Umbilical cord (tissue), 2 donors: Measurements from ENCODE around the gene UQCRC1. TPM values are rescaled to one million over a fixed set of nuclear protein-coding genes. Genes with fewer than 3 reads are reported as not detected.

Experiments
- DNase-seq: peaks from one replicate; pipeline ENCODE4 v3.0.0-alpha.2; 2015; ENCODE audit warnings: low spot score
- total RNA-seq: library from RNA; depleted of rRNA; stranded (reverse); fragments of >200 nt; gene quantifications from one replicate; pipeline ENCODE4 v1.2.3, GENCODE V29; 2014; ENCODE audit warnings: low replicate concordance; ENCODE audit not compliant: insufficient read depth

UQCRC1 gene
- total RNA-seq, 1 donor from 2014 or later = 97.5 TPM

GRCh38 chr3:48572517-48572916 lies 36.9 kb downstream of the UQCRC1 start:
- no peak for DNase-seq

- no peak for DNase-seq
These were observed 37.5 kb downstream of the UQCRC1 start for GRCh38 chr3:48571938-48572337.

GRCh38 chr3:48569808-48570450 lies 39.5 kb downstream of the UQCRC1 start:
- no peak for DNase-seq

- DNase-seq = no peak
These were observed 40.0 kb downstream of the UQCRC1 start for GRCh38 chr3:48569400-48569799.

- no peak for DNase-seq
These were observed 41.0 kb downstream of the UQCRC1 start for GRCh38 chr3:48568476-48568875.

GRCh38 chr3:48567500-48567899 lies 41.9 kb downstream of the UQCRC1 start:
- no peak for DNase-seq

GRCh38 chr3:48567090-48567489 lies 42.4 kb downstream of the UQCRC1 start:
- no peak for DNase-seq

- DNase-seq = no peak
These were observed 43.1 kb downstream of the UQCRC1 start for GRCh38 chr3:48566401-48566760.

GRCh38 chr3:48565591-48566400 lies 43.6 kb downstream of the UQCRC1 start:
- no peak for DNase-seq

- DNase-seq = no peak
These were observed 44.3 kb downstream of the UQCRC1 start for GRCh38 chr3:48565186-48565585.

- no peak for DNase-seq
These were observed 44.8 kb downstream of the UQCRC1 start for GRCh38 chr3:48564667-48565066.

- no peak for DNase-seq
These were observed 45.4 kb downstream of the UQCRC1 start for GRCh38 chr3:48564022-48564421.

GRCh38 chr3:48563382-48563918 lies 46.0 kb downstream of the UQCRC1 start, which contains the start of gene UCN2:
Gene UCN2 (minus strand): TSS chr3:48563781. CDS start chr3:48563124, 657 bp downstream.
- peak; percentile 21 for DNase-seq

- no peak for DNase-seq
These were observed 46.9 kb downstream of the UQCRC1 start for GRCh38 chr3:48562367-48563095.

- peak; percentile 71 for DNase-seq
These were observed 48.3 kb downstream of the UQCRC1 start for GRCh38 chr3:48561045-48561736.

- peak; percentile 59 for DNase-seq
These were observed 48.8 kb downstream of the UQCRC1 start for GRCh38 chr3:48560648-48561018.

GRCh38 chr3:48558493-48559134 lies 50.8 kb downstream of the UQCRC1 start:
- peak; percentile 22 for DNase-seq

- DNase-seq = peak; percentile 100
These were observed 52.4 kb downstream of the UQCRC1 start, which contains the start of gene PFKFB4 for GRCh38 chr3:48556796-48557626. Gene PFKFB4 (minus strand): TSS chr3:48556803. CDS start chr3:48556777, 26 bp downstream.

GRCh38 chr3:48555949-48556795 lies 53.3 kb downstream of the UQCRC1 start:
- no peak for DNase-seq
